GM13977 (cell line): ENCODE results near the gene SLIT1.

Source experiments
- DNase-seq: peaks from one replicate; pipeline ENCODE4 v3.0.0; 2012; ENCODE audit warnings: low spot score
- CTCF ChIP-seq: IDR thresholded peaks from 2 replicates; pipeline ENCODE4 v1.5.1; 2012; ENCODE audit warnings: mild to moderate bottlenecking, control low read depth; ENCODE audit not compliant: insufficient read depth; ENCODE audit errors: extremely low read depth, missing control alignments
- in situ Hi-C: fragments of 300-500 bp; cut with MboI; formaldehyde crosslinking; loops from one replicate; pipeline ENCODE4 v1.12.0; 2022; ENCODE audit warnings: low sequenced_read_pairs, low pct_unique_long_range_greater_than_20kb, mixed read lengths, inconsistent platforms; ENCODE audit not compliant: unreplicated experiment

Gene SLIT1

GRCh38 chr10:97157578-97158095, 28.1 kb downstream of the SLIT1 start:
- TF ChIP-seq CTCF: no peak
- in situ Hi-C loops: no loop called here
- DNase-seq: peak; percentile 55

- TF ChIP-seq CTCF: no peak
- in situ Hi-C loops: no loop called here
- no peak for DNase-seq
Measured at GRCh38 chr10:97154781-97155180, 31.0 kb downstream of the SLIT1 start.

- TF ChIP-seq CTCF: no peak
- no peak for DNase-seq
- in situ Hi-C loops: no loop called here
Measured at GRCh38 chr10:97154162-97154561, 31.6 kb downstream of the SLIT1 start.

GRCh38 chr10:97153270-97153850, 32.4 kb downstream of the SLIT1 start:
- in situ Hi-C loops: no loop called here
- TF ChIP-seq CTCF: no peak
- no peak for DNase-seq

- in situ Hi-C loops: no loop called here
- no peak for DNase-seq
- no peak for TF ChIP-seq CTCF
Measured at GRCh38 chr10:97151307-97151914, 34.3 kb downstream of the SLIT1 start.

GRCh38 chr10:97150616-97151015, 35.1 kb downstream of the SLIT1 start:
- in situ Hi-C loops: no loop called here
- no peak for TF ChIP-seq CTCF

More at GRCh38 chr10:97150616-97151015, 35.1 kb downstream of the SLIT1 start:
- DNase-seq: no peak
